HL-60/S4 treated with retinoic acid at 250 ng/mL for 4 days and 3 days (cell line): ENCODE measurements around the gene CD207.

Experiments used
- in situ Hi-C: fragments of 300-500 bp; cut with MboI; formaldehyde crosslinking; loops from 2 replicates; pipeline ENCODE4 v1.7.0; 2022; ENCODE audit warnings: low sequenced_read_pairs

Gene CD207

GRCh38 chr2:70795164-70795995 is 40.2 kb downstream of the CD207 start:
- in situ Hi-C loops = no loop called here

DNA sequence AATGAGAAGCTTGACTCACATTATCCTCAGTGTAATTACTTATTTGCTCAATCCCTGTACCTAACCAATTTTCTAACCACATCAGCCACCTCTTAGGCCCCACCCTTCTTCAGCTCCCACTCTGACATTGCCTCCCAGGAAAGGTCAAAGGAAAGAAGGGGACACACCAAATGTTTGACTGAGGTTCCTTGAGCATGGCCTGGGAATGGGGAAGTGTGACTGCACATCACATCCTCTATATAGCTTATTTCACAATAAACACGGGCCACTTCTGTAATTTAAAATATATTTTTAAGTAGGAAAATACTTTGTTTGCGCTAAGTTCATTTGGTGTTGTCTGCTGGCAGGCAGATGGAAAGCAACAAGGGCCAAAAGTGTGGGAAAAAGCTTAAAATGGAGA is 42.2 kb downstream of the CD207 start:
- in situ Hi-C loops = no loop called here

DNA sequence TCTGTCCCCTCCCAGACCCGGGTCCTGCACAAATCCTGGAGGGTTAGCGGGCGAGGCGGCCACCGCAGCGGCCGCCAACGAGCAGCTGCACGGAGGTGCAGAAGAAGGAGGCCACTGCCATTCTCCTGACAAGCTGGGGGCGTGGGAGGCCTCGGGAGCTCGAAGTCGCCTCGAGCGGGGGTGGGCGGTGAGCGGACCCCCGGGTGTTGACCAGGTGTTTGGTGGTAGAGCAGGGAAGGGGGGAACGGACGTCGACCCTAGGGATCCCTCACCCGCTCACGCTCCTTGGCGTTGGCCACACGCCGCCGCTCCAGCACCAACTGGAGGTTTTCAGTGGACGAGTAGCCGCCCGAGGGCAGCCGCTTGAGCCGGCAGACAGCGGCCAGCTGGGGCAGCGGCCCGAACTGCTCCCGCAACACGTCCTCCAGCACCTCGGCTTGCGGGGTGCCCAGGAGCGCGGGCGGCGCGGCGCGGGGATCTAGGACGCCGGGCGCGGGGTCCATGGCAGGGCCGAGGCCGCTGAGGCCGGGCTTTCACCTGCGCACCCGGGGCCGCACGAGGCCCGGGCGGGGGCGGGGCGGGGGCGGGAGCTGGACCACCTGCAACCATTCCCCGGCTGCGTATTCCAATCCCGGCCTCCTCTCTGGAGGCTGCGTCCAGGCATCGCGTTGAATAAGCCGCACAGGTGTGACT is 45.3 kb downstream of the CD207 start, which contains the start of gene FIGLA:
Gene FIGLA (minus strand): TSS at position 508 of the 693 bp plus-strand sequence. CDS start 5 bp downstream, at position 503.
- in situ Hi-C loops = no loop called here

DNA sequence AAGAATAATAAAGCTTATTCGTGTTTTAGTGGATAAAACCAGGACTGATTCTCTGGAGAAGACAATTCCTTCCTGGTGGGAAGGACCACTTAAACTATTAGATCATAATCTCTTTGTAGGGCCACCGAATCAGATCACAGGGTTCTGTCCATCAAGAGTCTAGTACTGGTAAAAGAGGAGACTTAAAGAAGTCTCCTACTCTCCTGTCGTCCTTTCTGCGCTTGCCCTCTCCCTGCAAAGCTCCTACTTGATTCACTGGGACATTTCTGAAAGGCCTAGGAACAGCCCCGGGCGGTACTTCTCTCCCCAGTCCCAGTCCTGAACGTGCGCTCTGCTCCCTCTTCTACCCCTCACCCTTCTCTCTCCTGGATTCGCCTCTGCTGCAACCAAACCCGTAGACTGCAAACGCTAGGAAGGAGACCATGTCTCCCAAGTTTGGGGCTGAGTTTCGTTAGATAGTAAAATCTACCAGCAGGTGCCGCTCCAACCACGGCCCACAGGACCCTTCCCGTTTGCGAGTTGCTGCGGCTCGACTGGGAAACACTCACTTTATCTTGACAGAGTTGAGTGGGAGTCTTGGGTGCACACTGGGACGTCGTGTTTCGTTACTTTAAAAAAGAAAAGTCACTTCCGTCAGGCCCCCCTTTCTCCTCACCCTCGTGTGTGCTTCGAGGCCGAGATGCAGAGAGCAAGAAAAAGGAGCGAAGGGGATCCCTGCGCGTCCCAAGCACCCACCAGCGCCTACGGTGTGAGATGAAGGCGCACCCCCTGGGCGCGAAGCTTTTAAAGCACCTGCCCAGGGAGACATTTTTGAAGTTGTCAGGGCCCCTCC is 46.1 kb downstream of the CD207 start:
- in situ Hi-C loops = no loop called here

DNA sequence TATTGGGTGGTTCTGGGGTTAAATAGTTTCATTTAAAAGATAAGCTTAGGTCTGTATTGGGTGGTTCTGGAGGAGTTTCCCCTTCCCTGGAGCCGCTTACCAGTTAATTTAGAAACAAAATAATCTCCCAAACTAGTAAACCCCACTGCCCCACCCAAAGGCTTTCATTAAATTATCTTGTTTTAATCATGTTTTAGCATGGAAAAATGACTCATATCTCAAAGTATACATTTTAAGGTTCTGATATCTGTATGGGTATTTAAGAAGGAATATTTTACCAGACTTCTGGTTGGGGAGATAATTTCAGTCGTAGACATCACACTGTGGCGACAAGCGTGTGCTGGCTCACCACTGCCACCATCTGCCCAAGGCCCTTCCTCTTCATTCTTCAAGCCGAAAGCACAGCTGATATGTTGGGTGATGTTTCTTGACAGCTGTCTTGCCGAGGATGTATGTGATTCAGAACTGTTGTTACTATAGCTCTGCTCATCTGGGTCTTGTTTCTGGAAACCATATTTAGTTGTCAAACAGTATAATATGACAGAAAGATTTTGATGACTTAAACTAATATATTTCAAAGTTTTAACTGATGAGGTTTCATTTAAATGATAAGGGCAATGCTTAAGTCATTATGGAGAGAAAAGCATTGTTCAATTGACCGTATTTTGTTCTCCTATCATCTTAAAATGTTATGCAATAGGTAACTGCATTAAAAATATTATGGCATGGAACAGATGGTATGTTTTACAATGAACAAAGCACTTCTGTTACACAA is 50.3 kb downstream of the CD207 start:
- in situ Hi-C loops = no loop called here

DNA sequence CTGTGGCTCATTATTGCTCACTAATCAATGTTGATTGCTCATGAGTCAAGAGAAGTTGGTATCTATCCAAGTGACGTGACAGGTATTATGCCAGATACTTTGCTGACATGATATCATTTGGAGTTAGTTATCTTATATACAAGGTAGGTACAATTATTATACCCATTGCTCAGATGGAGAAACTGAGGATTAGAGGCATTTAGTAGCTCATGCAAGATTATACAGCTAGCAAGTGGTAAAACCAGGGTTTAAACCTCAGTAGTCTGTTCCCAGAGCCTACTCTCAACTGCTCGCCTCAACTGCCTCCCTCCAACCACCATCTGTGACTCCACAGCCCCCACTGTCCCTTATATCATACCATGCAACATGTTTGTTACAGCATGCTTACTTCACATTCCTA is 51.3 kb downstream of the CD207 start:
- in situ Hi-C loops = no loop called here
